Stimulated activated CD8-positive, alpha-beta memory T cell treated with anti-CD3 and anti-CD28 coated beads, Interleukin-15, amount 100 ng/mL, for 24 hours (primary cell): ENCODE results near the gene ORMDL2.
"Not testable (repeated sequence)": the region's sequence is repeated elsewhere in the genome, so short reads cannot be mapped to it uniquely, and the experiment has no call there.

Experiments used
- DNase-seq: peaks from one replicate; pipeline ENCODE4 v3.0.0-alpha.2; 2020; ENCODE audit warnings: low read depth

The ORMDL2 gene

DNA sequence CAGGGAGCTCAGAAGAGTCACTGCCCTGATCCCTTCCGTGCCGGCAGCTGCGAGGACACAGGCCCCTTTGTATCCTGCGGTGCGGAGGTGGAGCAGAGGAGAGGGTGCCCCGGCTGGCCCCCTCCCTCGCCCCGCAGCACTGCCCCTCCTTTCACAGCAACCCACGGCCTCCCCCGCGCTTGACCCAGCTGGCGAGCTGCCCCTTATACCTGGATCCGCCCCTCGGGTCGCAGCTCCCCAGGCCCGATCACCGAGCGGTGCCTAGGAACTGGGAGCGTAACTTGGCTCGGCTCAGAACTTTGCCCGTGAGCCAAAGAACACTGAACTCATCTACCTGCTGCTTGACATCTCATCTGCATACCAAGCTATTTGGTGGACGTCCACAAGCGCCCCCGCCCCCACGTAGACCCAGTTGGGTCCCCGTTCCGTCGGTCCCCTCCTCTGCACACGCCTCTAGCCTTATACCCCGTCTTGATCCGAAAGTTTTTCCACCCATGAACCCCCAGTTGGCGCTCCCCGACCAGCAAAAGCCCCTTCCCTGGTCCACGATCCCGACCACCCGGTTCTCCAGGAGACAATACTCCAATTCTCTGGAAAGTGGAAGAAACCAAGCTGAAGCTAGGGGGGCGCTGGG lies 12.2 kb downstream of the ORMDL2 start:
- no peak for DNase-seq

- no peak for DNase-seq
These were observed 13.0 kb downstream of the ORMDL2 start for GRCh38 chr12:55830601-55831446.

DNA sequence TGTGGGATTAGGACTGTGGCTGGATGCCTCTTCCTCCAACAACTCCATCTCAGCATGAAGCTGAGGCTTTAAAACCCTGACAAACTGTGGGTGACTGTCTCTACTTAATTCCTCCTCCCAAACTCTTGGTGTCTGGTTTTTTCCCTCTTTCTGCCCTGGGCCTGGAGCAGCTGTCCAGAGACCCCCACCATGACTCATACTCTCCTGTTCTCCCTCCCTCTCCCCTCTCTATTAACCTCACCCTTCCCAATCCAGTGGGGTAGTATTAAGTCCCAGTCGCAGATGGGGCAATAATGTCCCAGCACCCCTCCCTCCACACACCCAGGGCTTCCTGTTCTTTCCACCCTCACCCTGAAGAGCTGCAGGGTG lies 13.6 kb downstream of the ORMDL2 start:
- no peak for DNase-seq

DNA sequence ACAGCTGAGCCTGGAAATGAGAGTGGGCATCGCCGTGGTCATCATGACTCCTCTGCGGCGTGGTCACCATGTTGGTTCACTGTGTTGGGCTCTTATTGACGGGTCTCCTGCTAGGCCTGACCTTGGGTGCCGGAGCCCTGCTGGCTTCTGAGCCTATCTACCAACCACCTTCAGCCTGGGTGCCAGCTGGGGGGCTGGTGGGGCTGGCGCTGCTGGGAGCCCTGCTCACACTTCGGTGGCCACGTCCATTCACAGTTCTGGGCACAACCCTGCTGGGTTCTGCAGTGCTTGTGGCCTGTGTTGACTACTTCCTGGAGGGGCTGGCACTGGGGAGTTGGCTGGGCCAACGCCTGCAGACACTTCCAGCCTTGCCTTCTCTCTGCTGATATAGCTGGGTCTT lies 15.2 kb downstream of the ORMDL2 start:
- no peak for DNase-seq

GRCh38 chr12:55834400-55834799 lies 16.6 kb downstream of the ORMDL2 start:
- not testable (repeated sequence) for DNase-seq

DNA sequence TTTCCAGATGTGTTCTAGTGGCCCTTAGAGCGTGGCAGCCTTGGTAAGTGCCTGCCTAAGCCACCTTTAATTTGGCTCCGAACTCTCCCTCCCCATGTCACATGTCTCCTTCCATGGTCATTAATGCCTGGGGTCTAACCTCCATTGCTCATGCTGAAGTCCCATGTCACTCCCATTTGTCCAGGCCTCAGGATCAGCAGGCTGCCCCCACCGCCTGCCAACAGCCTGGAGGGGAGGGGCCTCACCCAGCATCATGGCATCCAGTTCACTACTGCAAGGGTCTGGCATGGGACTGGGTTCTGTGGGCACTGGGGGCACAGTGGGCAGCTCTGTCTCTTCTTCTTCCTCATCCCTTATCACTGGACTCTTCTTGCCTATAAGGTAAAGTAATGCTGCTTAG lies 20.5 kb downstream of the ORMDL2 start:
- no peak for DNase-seq

GRCh38 chr12:55839345-55840140 lies 21.7 kb downstream of the ORMDL2 start:
- DNase-seq = no peak

GRCh38 chr12:55840581-55841351 lies 22.9 kb downstream of the ORMDL2 start:
- no peak for DNase-seq

DNA sequence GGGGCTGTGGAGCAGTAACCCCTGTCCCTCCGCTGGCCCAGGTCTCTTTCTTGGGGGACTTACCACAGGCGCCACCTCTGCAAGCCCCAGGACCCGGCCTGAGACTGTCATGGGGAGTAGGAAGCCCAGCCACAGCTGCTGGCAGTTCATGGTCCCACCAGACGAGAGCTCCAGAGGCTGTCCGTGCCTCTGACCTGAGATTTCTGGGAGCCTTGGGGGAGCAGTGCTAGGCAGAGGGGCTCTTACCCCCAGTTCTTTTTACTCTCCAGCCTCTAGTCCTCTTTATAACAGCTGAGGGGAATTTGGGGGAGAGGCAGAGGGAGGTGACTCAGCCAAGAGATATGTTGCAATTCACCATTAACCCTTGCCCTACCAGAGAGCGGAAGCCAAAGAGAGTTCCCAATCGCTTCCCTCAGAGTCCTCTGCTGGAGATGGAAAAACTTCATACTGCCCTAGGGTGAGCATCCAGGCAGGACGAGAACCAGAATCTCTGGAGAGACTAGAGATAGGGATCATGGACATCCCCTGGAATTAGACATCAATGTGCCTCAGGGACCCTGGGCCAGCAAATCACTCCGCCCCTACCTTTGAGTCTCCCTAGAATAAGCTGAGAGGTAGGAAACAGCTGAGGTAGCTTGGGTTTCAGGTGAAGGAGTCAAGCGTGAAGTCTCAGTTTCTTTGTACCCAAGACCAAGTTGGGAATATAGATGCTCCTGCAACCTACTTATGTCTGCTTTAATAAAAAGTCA lies 25.0 kb downstream of the ORMDL2 start, which contains the start of gene MMP19:
TSS of gene MMP19 (minus strand) at position 256 of the 749 bp plus-strand sequence. CDS start at position 150, 106 bp downstream.
- DNase-seq = no peak

DNA sequence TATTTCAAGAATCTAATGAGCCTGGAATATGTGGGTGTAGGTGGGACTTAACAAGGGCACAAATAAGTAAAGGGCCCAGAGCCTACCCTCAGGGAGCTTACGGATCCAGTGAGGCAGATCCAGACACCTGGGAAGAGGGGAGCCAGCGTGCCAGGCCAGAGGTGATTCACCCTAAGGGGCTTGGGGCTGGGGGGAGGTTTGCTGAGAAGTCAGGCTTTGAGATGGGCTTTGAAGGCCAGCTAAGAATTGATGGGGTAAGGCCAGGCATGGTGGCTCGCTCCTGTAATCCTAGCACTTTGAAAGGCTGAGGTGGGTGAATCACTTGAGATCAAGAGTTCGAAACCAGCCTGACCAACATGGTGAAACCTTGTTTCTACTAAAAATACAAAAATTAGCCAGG lies 25.6 kb downstream of the ORMDL2 start:
- no peak for DNase-seq

DNA sequence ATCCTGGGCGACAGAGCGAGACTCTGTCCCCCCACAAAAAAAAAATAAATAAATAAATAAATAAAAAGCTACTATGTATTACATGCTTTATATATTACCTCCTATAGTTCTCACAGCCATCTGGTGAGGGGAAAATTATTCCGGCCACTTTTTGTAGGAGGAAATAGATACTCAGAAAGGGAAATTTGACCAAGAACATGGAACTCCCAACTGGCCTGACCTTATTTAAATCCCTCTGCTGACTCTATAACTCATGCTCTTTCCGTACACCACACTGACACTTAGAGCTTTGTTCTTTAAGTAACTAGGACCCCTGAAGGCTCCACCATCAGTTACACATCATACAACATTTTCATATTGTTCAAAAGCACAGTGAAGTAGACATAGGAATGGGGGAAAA lies 27.1 kb downstream of the ORMDL2 start:
- DNase-seq = no peak

GRCh38 chr12:55845361-55845760 lies 27.5 kb downstream of the ORMDL2 start:
- no peak for DNase-seq

GRCh38 chr12:55845785-55846496 lies 28.1 kb downstream of the ORMDL2 start:
- no peak for DNase-seq

- DNase-seq = no peak
These were observed 29.2 kb downstream of the ORMDL2 start for GRCh38 chr12:55847033-55847432.

DNA sequence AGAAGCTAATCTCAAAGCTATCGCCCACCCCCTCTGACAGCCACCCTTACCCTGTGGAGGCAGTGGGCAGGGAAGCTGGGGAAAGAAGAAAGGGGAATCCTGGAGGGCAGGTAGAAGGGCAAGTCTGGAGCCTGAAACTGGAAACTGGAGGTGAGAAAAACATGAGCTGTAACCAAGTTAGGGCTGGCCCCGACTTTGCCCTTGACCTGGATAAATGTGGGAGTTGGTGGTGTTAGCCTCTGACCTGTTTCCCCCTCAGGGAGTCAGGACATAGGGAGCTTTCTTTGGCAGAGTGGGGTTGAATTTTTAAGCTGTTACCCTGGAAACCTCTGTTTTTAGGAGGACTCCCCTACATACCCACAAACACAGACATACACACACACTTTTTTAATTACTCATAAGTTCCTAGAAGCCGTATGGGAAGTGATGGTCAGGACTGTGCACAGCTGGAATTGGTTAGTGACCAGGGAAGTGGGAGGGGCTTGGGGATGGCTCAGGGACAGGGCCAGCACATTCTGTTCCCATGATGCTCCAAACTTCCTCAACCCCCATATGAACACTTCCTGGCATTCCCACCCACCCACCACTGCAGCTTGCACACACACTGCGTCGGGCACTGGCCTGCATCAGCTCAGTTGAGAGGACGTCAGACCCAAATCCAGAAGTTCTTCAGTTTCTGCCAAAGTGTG lies 29.9 kb downstream of the ORMDL2 start:
- no peak for DNase-seq

GRCh38 chr12:55849616-55850343 lies 31.9 kb downstream of the ORMDL2 start:
- DNase-seq = no peak

DNA sequence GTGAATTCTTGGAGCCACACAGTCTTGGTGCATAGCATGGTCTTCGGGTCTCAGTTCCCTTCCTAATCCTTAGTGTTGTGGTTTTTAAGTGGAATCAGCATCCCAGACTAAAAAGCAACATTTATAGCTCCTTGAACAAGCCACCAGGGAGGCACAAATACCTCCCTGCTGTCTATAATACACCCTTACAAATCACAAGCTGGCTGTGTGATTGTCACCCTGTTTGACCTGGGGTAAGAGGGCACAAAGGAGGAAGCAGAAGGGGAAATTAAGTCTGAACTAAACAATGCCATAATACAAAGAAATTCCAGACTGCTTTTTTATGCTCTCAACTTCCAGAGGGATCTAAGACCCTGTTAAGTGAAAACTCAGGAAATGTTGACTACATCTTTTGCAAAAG lies 32.6 kb downstream of the ORMDL2 start:
- no peak for DNase-seq

- no peak for DNase-seq
These were observed 33.1 kb downstream of the ORMDL2 start for GRCh38 chr12:55850893-55851292.

DNA sequence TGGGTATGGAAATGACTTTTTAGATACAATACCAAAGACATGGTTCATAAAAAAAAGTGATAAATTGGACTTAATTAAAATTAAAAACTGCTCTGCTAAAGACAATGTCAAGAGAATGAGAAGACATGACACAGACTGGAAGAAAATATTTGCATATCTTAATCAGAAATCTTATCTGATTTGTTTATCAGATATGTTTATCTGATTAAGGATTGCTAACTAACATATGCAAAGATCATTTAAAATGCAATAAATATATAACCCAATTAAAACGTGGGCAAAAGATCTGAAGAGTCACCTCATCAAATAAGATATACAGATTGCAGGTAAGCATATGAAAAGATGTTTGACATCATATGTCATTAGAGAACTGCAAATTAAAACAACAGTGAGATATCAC lies 34.9 kb downstream of the ORMDL2 start:
- no peak for DNase-seq
